GM23248 (cell line): ENCODE data around the gene SMPD2.

Experiments used
- EZH2 ChIP-seq: fragments of 200-600 bp; sonication (generic); IDR thresholded peaks from 2 replicates; pipeline ENCODE4 v1.6.1; 2018; ENCODE audit warnings: antibody characterized with exemption, mild to moderate bottlenecking; ENCODE audit not compliant: insufficient read depth, poor library complexity, severe bottlenecking
- EZH2phosphoT487 ChIP-seq: fragments of 200-600 bp; sonication (generic); IDR thresholded peaks from 2 replicates; pipeline ENCODE4 v1.6.1; 2018; ENCODE audit warnings: antibody characterized with exemption, moderate library complexity, mild to moderate bottlenecking, low read depth; ENCODE audit not compliant: insufficient read depth

- TF ChIP-seq EZH2phosphoT487 (no peak), EZH2 (no peak)
Measured at GRCh38 chr6:109445382-109445781, 4.9 kb downstream of the SMPD2 start.
